ENCODE measurements around the gene ARHGAP40. TPM values are rescaled to one million over a fixed set of nuclear protein-coding genes. Genes with fewer than 3 reads are reported as not detected.

Gene ARHGAP40
- total and polyA plus RNA-seq, 2 of the 13 experiments (the other 11 are each of a cell fraction or from before 2014, with no cell fraction given), result 0.75 to 2.1 TPM

DNA sequence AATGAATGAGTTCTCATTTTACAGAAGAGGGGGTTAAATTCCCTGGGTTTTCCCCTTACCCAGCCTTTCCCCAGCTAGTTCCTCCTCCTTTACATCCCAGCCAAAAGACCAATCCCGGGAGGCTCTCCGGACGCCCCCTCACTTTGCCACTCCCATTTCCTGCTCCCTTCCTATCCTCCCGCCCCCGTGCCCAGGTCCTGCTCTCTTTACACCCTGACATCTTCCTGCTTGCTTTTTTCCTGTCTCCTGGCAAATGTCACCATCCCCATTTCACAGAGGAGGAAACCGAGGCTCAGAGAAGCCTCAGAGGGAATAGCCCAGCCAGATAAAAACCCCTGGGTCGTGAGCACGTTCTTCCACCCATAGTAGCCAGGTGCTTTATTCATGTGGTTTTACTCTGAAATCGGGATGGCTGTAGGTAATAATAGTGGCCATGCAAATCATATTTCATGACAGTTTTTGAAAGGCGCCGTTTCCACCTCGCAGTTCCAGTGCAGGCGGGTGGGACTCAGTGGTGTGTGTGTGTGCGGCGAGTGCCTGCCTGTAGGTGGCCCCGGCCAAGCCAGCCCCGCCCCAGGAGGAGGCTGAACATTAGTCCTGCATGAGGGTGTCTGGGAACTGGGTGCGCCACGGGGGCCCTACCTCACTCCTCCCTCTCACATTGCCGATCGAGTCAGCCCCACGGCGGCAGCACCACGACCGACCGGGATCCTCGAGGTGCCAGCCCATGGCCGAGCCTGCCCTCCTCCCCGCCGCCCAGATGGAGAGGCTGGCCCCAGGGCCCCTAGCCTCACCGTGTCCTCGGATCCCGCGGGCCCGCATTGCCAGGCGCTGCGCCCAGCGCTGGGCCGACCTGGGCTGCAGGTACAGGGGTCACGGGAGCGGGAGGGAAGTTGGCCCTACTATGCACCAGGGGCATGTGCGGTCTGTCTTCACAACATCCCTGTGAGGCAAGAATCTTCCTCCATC is at the start of gene ARHGAP40 (continued):
- TF ChIP-seq KDM5B (CRISPR knock-in tag; IDR thresholded peaks at IDR 0.05; ENCODE audit: borderline replicate concordance) (no peak), CENPX (CRISPR knock-in tag; IDR thresholded peaks at IDR 0.05) (no peak), PAWR (CRISPR knock-in tag; IDR thresholded peaks at IDR 0.05; ENCODE audit: borderline replicate concordance) (no peak), ARNTL (CRISPR knock-in tag; IDR thresholded peaks at IDR 0.05) (no peak), ZNF841 (CRISPR knock-in tag; IDR thresholded peaks at IDR 0.05; ENCODE audit: borderline replicate concordance) (no peak), ZNF329 (CRISPR knock-in tag; IDR thresholded peaks at IDR 0.05; ENCODE audit: low read depth) (no peak), SCMH1 (CRISPR knock-in tag; IDR thresholded peaks at IDR 0.05; ENCODE audit: borderline replicate concordance) (no peak), ZBTB8A (CRISPR knock-in tag; IDR thresholded peaks at IDR 0.05; ENCODE audit: borderline replicate concordance, low read depth) (no peak), IKZF4 (CRISPR knock-in tag; IDR thresholded peaks at IDR 0.05; ENCODE audit: borderline replicate concordance, low read depth, not compliant biosample characterization) (no peak), MIER2 (CRISPR knock-in tag; IDR thresholded peaks at IDR 0.05) (no peak), SMARCC2 (IDR thresholded peaks at IDR 0.05) (no peak), ZFP36L2 (CRISPR knock-in tag; IDR thresholded peaks at IDR 0.05) (no peak), JUND (CRISPR knock-in tag; IDR thresholded peaks at IDR 0.05) (no peak), RFX5 (IDR thresholded peaks at IDR 0.05; ENCODE audit: low read depth, low read length) (no peak), ZKSCAN5 (CRISPR knock-in tag; IDR thresholded peaks at IDR 0.05) (no peak), RBFOX2 (IDR thresholded peaks at IDR 0.05; ENCODE audit: low read depth, low read length) (peak; percentile 73), GZF1 (CRISPR knock-in tag; IDR thresholded peaks at IDR 0.05) (no peak), ONECUT2 (CRISPR knock-in tag; IDR thresholded peaks at IDR 0.05) (no peak), FOXA1 (IDR thresholded peaks at IDR 0.05) (no peak), FOXA1 (CRISPR knock-in tag; IDR thresholded peaks at IDR 0.05) (no peak), TAF1 (CRISPR knock-in tag; IDR thresholded peaks at IDR 0.05) (peak; percentile 42; the same call in 1 of the 2 replicates)
- TF ChIP-seq, protein P1, sequence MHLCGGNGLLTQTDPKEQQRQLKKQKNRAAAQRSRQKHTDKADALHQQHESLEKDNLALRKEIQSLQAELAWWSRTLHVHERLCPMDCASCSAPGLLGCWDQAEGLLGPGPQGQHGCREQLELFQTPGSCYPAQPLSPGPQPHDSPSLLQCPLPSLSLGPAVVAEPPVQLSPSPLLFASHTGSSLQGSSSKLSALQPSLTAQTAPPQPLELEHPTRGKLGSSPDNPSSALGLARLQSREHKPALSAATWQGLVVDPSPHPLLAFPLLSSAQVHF (CRISPR knock-in tag; IDR thresholded peaks at IDR 0.05), result no peak; the same call in 1 of the 2 replicates
- TF ChIP-seq, protein P2, sequence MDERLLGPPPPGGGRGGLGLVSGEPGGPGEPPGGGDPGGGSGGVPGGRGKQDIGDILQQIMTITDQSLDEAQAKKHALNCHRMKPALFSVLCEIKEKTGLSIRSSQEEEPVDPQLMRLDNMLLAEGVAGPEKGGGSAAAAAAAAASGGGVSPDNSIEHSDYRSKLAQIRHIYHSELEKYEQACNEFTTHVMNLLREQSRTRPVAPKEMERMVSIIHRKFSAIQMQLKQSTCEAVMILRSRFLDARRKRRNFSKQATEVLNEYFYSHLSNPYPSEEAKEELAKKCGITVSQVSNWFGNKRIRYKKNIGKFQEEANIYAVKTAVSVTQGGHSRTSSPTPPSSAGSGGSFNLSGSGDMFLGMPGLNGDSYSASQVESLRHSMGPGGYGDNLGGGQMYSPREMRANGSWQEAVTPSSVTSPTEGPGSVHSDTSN (CRISPR knock-in tag; IDR thresholded peaks at IDR 0.05), result no peak
- TF ChIP-seq, protein P3, sequence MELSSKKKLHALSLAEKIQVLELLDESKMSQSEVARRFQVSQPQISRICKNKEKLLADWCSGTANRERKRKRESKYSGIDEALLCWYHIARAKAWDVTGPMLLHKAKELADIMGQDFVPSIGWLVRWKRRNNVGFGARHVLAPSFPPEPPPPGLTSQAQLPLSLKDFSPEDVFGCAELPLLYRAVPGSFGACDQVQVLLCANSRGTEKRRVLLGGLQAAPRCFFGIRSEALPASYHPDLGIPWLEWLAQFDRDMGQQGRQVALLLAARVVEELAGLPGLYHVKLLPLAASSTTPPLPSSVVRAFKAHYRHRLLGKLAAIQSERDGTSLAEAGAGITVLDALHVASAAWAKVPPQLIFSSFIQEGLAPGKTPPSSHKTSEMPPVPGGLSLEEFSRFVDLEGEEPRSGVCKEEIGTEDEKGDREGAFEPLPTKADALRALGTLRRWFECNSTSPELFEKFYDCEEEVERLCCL (CRISPR knock-in tag; IDR thresholded peaks at IDR 0.05; ENCODE audit: borderline replicate concordance), result no peak
- TF ChIP-seq, protein P4, sequence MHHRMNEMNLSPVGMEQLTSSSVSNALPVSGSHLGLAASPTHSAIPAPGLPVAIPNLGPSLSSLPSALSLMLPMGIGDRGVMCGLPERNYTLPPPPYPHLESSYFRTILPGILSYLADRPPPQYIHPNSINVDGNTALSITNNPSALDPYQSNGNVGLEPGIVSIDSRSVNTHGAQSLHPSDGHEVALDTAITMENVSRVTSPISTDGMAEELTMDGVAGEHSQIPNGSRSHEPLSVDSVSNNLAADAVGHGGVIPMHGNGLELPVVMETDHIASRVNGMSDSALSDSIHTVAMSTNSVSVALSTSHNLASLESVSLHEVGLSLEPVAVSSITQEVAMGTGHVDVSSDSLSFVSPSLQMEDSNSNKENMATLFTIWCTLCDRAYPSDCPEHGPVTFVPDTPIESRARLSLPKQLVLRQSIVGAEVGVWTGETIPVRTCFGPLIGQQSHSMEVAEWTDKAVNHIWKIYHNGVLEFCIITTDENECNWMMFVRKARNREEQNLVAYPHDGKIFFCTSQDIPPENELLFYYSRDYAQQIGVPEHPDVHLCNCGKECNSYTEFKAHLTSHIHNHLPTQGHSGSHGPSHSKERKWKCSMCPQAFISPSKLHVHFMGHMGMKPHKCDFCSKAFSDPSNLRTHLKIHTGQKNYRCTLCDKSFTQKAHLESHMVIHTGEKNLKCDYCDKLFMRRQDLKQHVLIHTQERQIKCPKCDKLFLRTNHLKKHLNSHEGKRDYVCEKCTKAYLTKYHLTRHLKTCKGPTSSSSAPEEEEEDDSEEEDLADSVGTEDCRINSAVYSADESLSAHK (CRISPR knock-in tag; IDR thresholded peaks at IDR 0.05; ENCODE audit: borderline replicate concordance), result no peak
